Endothelial cell of umbilical vein (primary cell): ENCODE results near the gene FAM83D. TPM values are rescaled to one million over a fixed set of nuclear protein-coding genes. Genes with fewer than 3 reads are reported as not detected.

ENCODE experiments used
- BruUV-seq: library from RNA; stranded (reverse); fragments of 400-500 nt; replicated peaks from 2 replicates; lab custom pipeline; 2021; lab: Mats Ljungman, UMichigan
- CTCF ChIA-PET: fragments of 300-600, 350-600 bp; sonication (Branson Sonifier 250); formaldehyde crosslinking; loops from one replicate; lab custom pipeline; 2021; ENCODE audit warnings: antibody characterized with exemption, inconsistent platforms; lab: Charles Lee
- POLR2A ChIA-PET: fragments of 300-600, 350-600 bp; sonication (Branson Sonifier 250); formaldehyde crosslinking; loops from one replicate; lab custom pipeline; 2021; ENCODE audit warnings: antibody characterized with exemption, inconsistent platforms; lab: Charles Lee
- DNase-seq: peaks from one replicate; pipeline ENCODE4 v3.0.0-alpha.2; 2011; ENCODE audit warnings: low read depth, low spot score
- FAIRE-seq: peaks from 2 replicates; lab custom pipeline; 2011; peaks lifted over from hg19 to GRCh38; lab: Jason Lieb, UNC
- H2AFZ ChIP-seq: 2 replicates; pipeline ENCODE4 v1.6.0; 2012; ENCODE audit warnings: low read depth, low read length, control low read depth, inconsistent platforms
- H3K27ac ChIP-seq: 2 replicates; pipeline ENCODE4 v1.5.1; 2011; ENCODE audit warnings: low read depth, mild to moderate bottlenecking, control low read depth, low read length, moderate library complexity; ENCODE audit not compliant: insufficient read depth
- H3K27me3 ChIP-seq, 2 experiments: 2 replicates each; pipeline versions ENCODE4 v1.6.0 to v1.6.1; 2011; ENCODE audit warnings: low read length in 2 of 2, mixed read lengths in 1 of 2; ENCODE audit not compliant: control insufficient read depth in 2 of 2, insufficient read depth in 2 of 2
- H3K36me3 ChIP-seq, 2 experiments: 2 replicates in 1 of 2; 3 replicates in 1 of 2; pipeline ENCODE4 v1.5.1; 2011; ENCODE audit warnings: low read length in 2 of 2, mild to moderate bottlenecking in 1 of 2, moderate library complexity in 1 of 2; ENCODE audit not compliant: control insufficient read depth in 2 of 2, insufficient read depth in 2 of 2; ENCODE audit errors: extremely low read depth in 1 of 2
- H3K4me1 ChIP-seq: 3 replicates; pipeline ENCODE4 v1.5.1; 2011; ENCODE audit warnings: mild to moderate bottlenecking, low read length; ENCODE audit not compliant: control insufficient read depth, insufficient read depth; ENCODE audit errors: extremely low read depth
- H3K4me2 ChIP-seq: 2 replicates; pipeline ENCODE4 v1.6.1; 2011; ENCODE audit warnings: low read length, control low read depth, mixed read lengths; ENCODE audit not compliant: insufficient read depth
- H3K4me3 ChIP-seq, 3 experiments: fragments of 200-600 bp in 1 of 3; sonication (generic), shearing (Covaris generic) in 1 of 3; replicated peaks in 1 of 3; 2 replicates each; pipeline ENCODE4 v1.5.1; 2011 to 2016; ENCODE audit warnings: control low read depth in 3 of 3, low read length in 3 of 3, mild to moderate bottlenecking in 2 of 3, inconsistent platforms in 1 of 3, low read depth in 1 of 3, moderate library complexity in 1 of 3; ENCODE audit not compliant: insufficient read depth in 1 of 3
- H3K79me2 ChIP-seq: 2 replicates; pipeline ENCODE4 v1.6.0; 2012; ENCODE audit warnings: low read length, inconsistent platforms; ENCODE audit not compliant: control insufficient read depth, insufficient read depth
- H3K9ac ChIP-seq: replicated peaks from 2 replicates; pipeline ENCODE3; 2011; ENCODE audit warnings: low read length, control low read depth; ENCODE audit not compliant: insufficient read depth; ENCODE audit errors: extremely low read depth
- H3K9me1 ChIP-seq: replicated peaks from 3 replicates; pipeline ENCODE4 v1.6.0; 2011; ENCODE audit warnings: mild to moderate bottlenecking, low read length; ENCODE audit not compliant: control insufficient read depth, insufficient read depth; ENCODE audit errors: extremely low read depth
- H3K9me3 ChIP-seq: replicated peaks from 2 replicates; pipeline ENCODE4 v1.5.1; 2012; ENCODE audit warnings: low read length, inconsistent platforms; ENCODE audit not compliant: control insufficient read depth, insufficient read depth
- H4K20me1 ChIP-seq: replicated peaks from 2 replicates; pipeline ENCODE3; 2011; ENCODE audit warnings: mild to moderate bottlenecking, low read length; ENCODE audit not compliant: control insufficient read depth, insufficient read depth; ENCODE audit errors: extremely low read depth
- CTCF ChIP-seq, 2 donors: IDR thresholded peaks; 1 replicate in 1 of 2; 2 replicates in 1 of 2; pipeline ENCODE4 v1.5.1; 2011; ENCODE audit warnings: low read length in 2 of 2, mild to moderate bottlenecking in 2 of 2, moderate library complexity in 2 of 2, control low read depth in 1 of 2, inconsistent platforms in 1 of 2, low read depth in 1 of 2; ENCODE audit not compliant: insufficient read depth in 1 of 2; ENCODE audit errors: extremely low read depth in 1 of 2
- EZH2 ChIP-seq: IDR thresholded peaks from 2 replicates; pipeline ENCODE4 v1.6.1; 2012; ENCODE audit warnings: borderline replicate concordance, low read depth, mild to moderate bottlenecking, moderate library complexity, low read length, inconsistent platforms; ENCODE audit not compliant: severe bottlenecking
- FOS ChIP-seq: IDR thresholded peaks from 2 replicates; pipeline ENCODE4 v1.6.1; 2011; ENCODE audit warnings: mild to moderate bottlenecking, low read length, moderate library complexity, borderline replicate concordance; ENCODE audit not compliant: insufficient read depth
- GATA2 ChIP-seq: IDR thresholded peaks from 2 replicates; pipeline ENCODE4 v1.7.0; 2011; ENCODE audit warnings: low read depth, mild to moderate bottlenecking, moderate library complexity, mixed read lengths, low read length; ENCODE audit not compliant: insufficient read length, insufficient read depth
- JUN ChIP-seq: IDR thresholded peaks from 2 replicates; pipeline ENCODE4 v1.6.1; 2011; ENCODE audit warnings: borderline replicate concordance, low read depth; ENCODE audit not compliant: insufficient read length, insufficient read depth
- MAX ChIP-seq: IDR thresholded peaks from 2 replicates; pipeline ENCODE4 v1.6.1; 2011; ENCODE audit not compliant: insufficient read depth, insufficient read length
- MYC ChIP-seq: IDR thresholded peaks from one replicate; pipeline ENCODE4 v1.6.1; 2011; ENCODE audit warnings: mild to moderate bottlenecking, low read depth, low read length
- POLR2A ChIP-seq: IDR thresholded peaks from 2 replicates; pipeline ENCODE4 v1.6.1; 2012; ENCODE audit warnings: low read depth, mild to moderate bottlenecking, control low read depth, low read length
- POLR2AphosphoS5 ChIP-seq: IDR thresholded peaks from 2 replicates; pipeline ENCODE4 v1.6.1; 2012; ENCODE audit warnings: low read depth, mild to moderate bottlenecking, control low read depth, low read length, moderate library complexity; ENCODE audit not compliant: insufficient read depth
- dilution Hi-C: fragments of 300-500 bp; cut with MboI; formaldehyde crosslinking; loops from one replicate; pipeline ENCODE4 v1.15.0; 2019; ENCODE audit warnings: low sequenced_read_pairs; ENCODE audit not compliant: extremely low pct_ligation_motif_present
- intact Hi-C: fragments of 100-400 bp; cut with micrococcal nuclease; formaldehyde crosslinking; loops from one replicate; pipeline ENCODE4 v1.10.0; 2022
- polyA plus RNA-seq, 4 experiments: library from polyadenylated mRNA; depleted of rRNA in 3 of 4; stranded (reverse) in 3 of 4; unstranded in 1 of 4; fragments of >200 nt; gene quantifications; 2 replicates each; pipeline versions ENCODE4 v1.2.1 to v1.2.3, GENCODE V29; 2011 to 2012; ENCODE audit warnings: missing spikeins in 1 of 4
- total RNA-seq: library from RNA; stranded (reverse); gene quantifications from 2 replicates; pipeline ENCODE4 v1.2.3, GENCODE V29; 2021

Gene FAM83D
- total and polyA plus RNA-seq, 2 donors (not counting 3 experiments of a cell fraction or from before 2014, with no cell fraction given), result 41.0 to 46.0 TPM

- Histone ChIP-seq H3K79me2 (peaks cover 2% of the 10 kb centered on the region), H3K9me1 (no peaks in the 10 kb centered on the region), H3K4me1 (peaks cover 16% of the 10 kb centered on the region), H4K20me1 (no peaks in the 10 kb centered on the region), H3K4me2 (peak overlapping the region; percentile 52), H3K27ac (peak overlapping the region; percentile 15), H3K36me3 (peaks cover 2 to 3% of the 10 kb centered on the region in 2 experiments), H3K9ac (no peak overlapping the region), H3K27me3 (no peaks in the 10 kb centered on the region), H3K4me3 (peak overlapping the region in 1 of 3 experiments; percentile 8), H2AFZ (no peak overlapping the region), H3K9me3 (no peaks in the 10 kb centered on the region)
- FAIRE-seq, result peak; percentile 40
- dilution Hi-C loops, result no loop called here
- no peak for TF ChIP-seq MAX
- TF ChIP-seq FOS, result peak; percentile 57
- TF ChIP-seq POLR2AphosphoS5, result no peak
- CTCF ChIA-PET, result interaction anchor here (0.9 to 2.7 kb wide), 7 partner anchors 8 to 60 kb away, joined by 3 to 10 read pairs (median 4); partner anchors contain the start of genes DHX35 and FAM83D
- POLR2A ChIA-PET, result no interaction called here
- DNase-seq, result peak; percentile 38
- BruUV-seq, result no TSS peak
- intact Hi-C loops, result no loop called here
Measured at GRCh38 chr20:38985603-38986170, 59.5 kb downstream of the FAM83D start.

GRCh38 chr20:38986663-38987062, 60.4 kb downstream of the FAM83D start:
- no peaks in the 10 kb centered on the region for H3K9me1 ChIP-seq
- no peak overlapping the region for H2AFZ ChIP-seq
- H3K4me2 ChIP-seq, result no peak overlapping the region
- no peak overlapping the region for H3K9ac ChIP-seq
- no peaks in the 10 kb centered on the region for H4K20me1 ChIP-seq
- intact Hi-C loops (no loop called here), dilution Hi-C loops (no loop called here)
- H3K9me3 ChIP-seq, result no peaks in the 10 kb centered on the region
- H3K27ac ChIP-seq, result no peak overlapping the region
- H3K4me3 ChIP-seq, result no peak overlapping the region
- TF ChIP-seq MAX (no peak), EZH2 (no peak), POLR2A (no peak), FOS (no peak), CTCF (IDR thresholded peaks at IDR 0.05; ENCODE audit: extremely low read depth in 1 of 2, insufficient read depth in 1 of 2, low read depth in 1 of 2, low read length in 2 of 2) (no peak), POLR2AphosphoS5 (no peak), MYC (no peak), JUN (no peak), GATA2 (no peak)
- CTCF ChIA-PET, result no interaction called here
- POLR2A ChIA-PET, result no interaction called here
- no peaks in the 10 kb centered on the region for H3K79me2 ChIP-seq
- H3K27me3 ChIP-seq, result no peaks in the 10 kb centered on the region
- peaks cover 16% of the 10 kb centered on the region for H3K4me1 ChIP-seq
- BruUV-seq, result no TSS peak
- no peak for FAIRE-seq
- no peak for DNase-seq
- H3K36me3 ChIP-seq, result peaks cover 2 to 3% of the 10 kb centered on the region in 2 experiments
